Measurements from ENCODE around the gene GPR183.

GPR183 gene

DNA sequence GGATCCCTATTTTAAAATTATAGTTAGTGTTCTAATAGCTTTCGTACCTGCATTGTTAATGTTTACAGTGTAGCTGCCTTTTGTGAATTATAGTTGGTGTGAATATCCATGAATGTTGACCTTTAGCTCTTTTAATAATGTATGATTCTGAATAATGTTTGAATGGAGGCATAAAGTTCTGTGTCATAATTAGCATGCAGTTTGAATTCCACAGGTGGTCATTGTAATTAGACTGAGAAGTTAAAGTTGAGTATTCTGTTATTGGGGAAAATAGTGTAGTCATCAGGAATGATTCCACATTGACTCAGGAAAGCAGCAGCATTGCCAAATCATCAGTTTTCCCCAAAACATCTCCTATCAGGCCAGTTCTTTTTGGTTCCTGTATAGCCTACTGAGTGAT is 61.1 kb downstream of the GPR183 start:
- no peak for DNase-seq (ENCODE audit: low read depth)

Data from activated T-cell treated with anti-CD3 and anti-CD28 coated beads for 48 hours (primary cell).